HS-27A (cell line): Measurements from ENCODE around the gene ADGRE2.

Experiments used
- DNase-seq: peaks from one replicate; pipeline ENCODE4 v3.0.0-alpha.2; 2012; ENCODE audit warnings: low read depth, missing footprints

The ADGRE2 gene

GRCh38 chr19:14733574-14733973 lies 44.8 kb downstream of the ADGRE2 start:
- DNase-seq = no peak

GRCh38 chr19:14732510-14732909 lies 45.9 kb downstream of the ADGRE2 start:
- DNase-seq = no peak

GRCh38 chr19:14731200-14731599 lies 47.2 kb downstream of the ADGRE2 start:
- DNase-seq = no peak

GRCh38 chr19:14728595-14728994 lies 49.8 kb downstream of the ADGRE2 start:
- no peak for DNase-seq

GRCh38 chr19:14722127-14722526 lies 56.2 kb downstream of the ADGRE2 start:
- DNase-seq = no peak

GRCh38 chr19:14719162-14719561 lies 59.2 kb downstream of the ADGRE2 start:
- DNase-seq = no peak

- no peak for DNase-seq
Measured at GRCh38 chr19:14718522-14719116, 59.7 kb downstream of the ADGRE2 start.

GRCh38 chr19:14715841-14716240 lies 62.5 kb downstream of the ADGRE2 start:
- DNase-seq = no peak

- DNase-seq = no peak
Measured at GRCh38 chr19:14704450-14704849, 73.9 kb downstream of the ADGRE2 start.

GRCh38 chr19:14703833-14704232 lies 74.5 kb downstream of the ADGRE2 start:
- no peak for DNase-seq

GRCh38 chr19:14700711-14701375 lies 77.5 kb downstream of the ADGRE2 start:
- no peak for DNase-seq

GRCh38 chr19:14699641-14700040 lies 78.7 kb downstream of the ADGRE2 start:
- no peak for DNase-seq

- no peak for DNase-seq
Measured at GRCh38 chr19:14695471-14695870, 82.9 kb downstream of the ADGRE2 start.

- no peak for DNase-seq
Measured at GRCh38 chr19:14694641-14695266, 83.6 kb downstream of the ADGRE2 start.

- DNase-seq = peak; percentile 69
Measured at GRCh38 chr19:14689598-14690503, 88.5 kb downstream of the ADGRE2 start, which contains the start of gene ZNF333. Gene ZNF333, plus strand, starts transcription at chr19:14690048. Its CDS starts 3,444 bp downstream, at chr19:14693492.

GRCh38 chr19:14686411-14686810 lies 91.9 kb downstream of the ADGRE2 start:
- DNase-seq = no peak

GRCh38 chr19:14683439-14683838 lies 94.9 kb downstream of the ADGRE2 start:
- DNase-seq = no peak
